DND-41 (cell line): ENCODE results near the gene CACNA1I.

Experiments used
- ATAC-seq: fragments of 200-7000 bp; cut with Tn5 transposase; 3 replicates; pipeline ENCODE4 v1.9.1; 2021; ENCODE audit warnings: low read depth; ENCODE audit not compliant: insufficient read depth
- DNase-seq: peaks from one replicate; pipeline ENCODE4 v3.0.0-alpha.2; 2020
- H2AFZ ChIP-seq: 2 replicates; pipeline ENCODE4 v1.6.0; 2012; ENCODE audit warnings: low read depth, low read length
- H3K27ac ChIP-seq: 2 replicates; pipeline ENCODE4 v1.5.1; 2012; ENCODE audit warnings: low read length, inconsistent platforms
- H3K27me3 ChIP-seq: fragments of 200-600 bp; sonication (generic); 2 replicates; pipeline ENCODE4 v1.6.0; 2012; ENCODE audit warnings: low read length, mild to moderate bottlenecking, inconsistent platforms; ENCODE audit not compliant: insufficient read depth, poor library complexity
- H3K36me3 ChIP-seq: 2 replicates; pipeline ENCODE4 v1.5.1; 2012; ENCODE audit warnings: low read length, inconsistent platforms; ENCODE audit not compliant: insufficient read depth
- H3K4me1 ChIP-seq: 2 replicates; pipeline ENCODE4 v1.5.1; 2012; ENCODE audit warnings: mild to moderate bottlenecking, low read length; ENCODE audit not compliant: insufficient read depth
- H3K4me2 ChIP-seq: 2 replicates; pipeline ENCODE4 v1.6.0; 2012; ENCODE audit warnings: mild to moderate bottlenecking, moderate library complexity, low read length, inconsistent platforms; ENCODE audit not compliant: insufficient read depth
- H3K4me3 ChIP-seq, 2 experiments: fragments of 200-600 bp in 1 of 2; shearing (Covaris generic) in 1 of 2; 2 replicates each; pipeline ENCODE4 v1.5.1; 2012 to 2016; ENCODE audit warnings: inconsistent platforms in 2 of 2, low read length in 2 of 2, mild to moderate bottlenecking in 2 of 2, low read depth in 1 of 2, moderate library complexity in 1 of 2
- H3K79me2 ChIP-seq: 2 replicates; pipeline ENCODE4 v1.6.0; 2012; ENCODE audit warnings: low read length, inconsistent platforms; ENCODE audit not compliant: insufficient read depth
- H3K9ac ChIP-seq: 2 replicates; pipeline ENCODE4 v1.6.0; 2012; ENCODE audit warnings: low read depth, mild to moderate bottlenecking, inconsistent platforms, low read length, moderate library complexity
- H3K9me3 ChIP-seq: 2 replicates; pipeline ENCODE4 v1.5.1; 2012; ENCODE audit warnings: low read length, moderate library complexity, mild to moderate bottlenecking, inconsistent platforms; ENCODE audit not compliant: insufficient read depth, severe bottlenecking
- H4K20me1 ChIP-seq: 2 replicates; pipeline ENCODE4 v1.6.0; 2012; ENCODE audit warnings: low read length; ENCODE audit not compliant: insufficient read depth
- CTCF ChIP-seq: IDR thresholded peaks from 2 replicates; pipeline ENCODE4 v1.5.1; 2012; ENCODE audit warnings: borderline replicate concordance, low read length, moderate library complexity, mild to moderate bottlenecking; ENCODE audit not compliant: poor library complexity, severe bottlenecking; ENCODE audit errors: extremely low read depth
- EZH2 ChIP-seq: IDR thresholded peaks from 3 replicates; pipeline ENCODE4 v1.6.1; 2012; ENCODE audit warnings: borderline replicate concordance, low read depth, mild to moderate bottlenecking, moderate library complexity, low read length, inconsistent platforms; ENCODE audit not compliant: severe bottlenecking

Gene CACNA1I

GRCh38 chr22:39653787-39654077 is 83.2 kb downstream of the CACNA1I start:
- no peaks in the 10 kb centered on the region for H3K9me3 ChIP-seq
- H3K4me2 ChIP-seq, result no peak overlapping the region

DNA sequence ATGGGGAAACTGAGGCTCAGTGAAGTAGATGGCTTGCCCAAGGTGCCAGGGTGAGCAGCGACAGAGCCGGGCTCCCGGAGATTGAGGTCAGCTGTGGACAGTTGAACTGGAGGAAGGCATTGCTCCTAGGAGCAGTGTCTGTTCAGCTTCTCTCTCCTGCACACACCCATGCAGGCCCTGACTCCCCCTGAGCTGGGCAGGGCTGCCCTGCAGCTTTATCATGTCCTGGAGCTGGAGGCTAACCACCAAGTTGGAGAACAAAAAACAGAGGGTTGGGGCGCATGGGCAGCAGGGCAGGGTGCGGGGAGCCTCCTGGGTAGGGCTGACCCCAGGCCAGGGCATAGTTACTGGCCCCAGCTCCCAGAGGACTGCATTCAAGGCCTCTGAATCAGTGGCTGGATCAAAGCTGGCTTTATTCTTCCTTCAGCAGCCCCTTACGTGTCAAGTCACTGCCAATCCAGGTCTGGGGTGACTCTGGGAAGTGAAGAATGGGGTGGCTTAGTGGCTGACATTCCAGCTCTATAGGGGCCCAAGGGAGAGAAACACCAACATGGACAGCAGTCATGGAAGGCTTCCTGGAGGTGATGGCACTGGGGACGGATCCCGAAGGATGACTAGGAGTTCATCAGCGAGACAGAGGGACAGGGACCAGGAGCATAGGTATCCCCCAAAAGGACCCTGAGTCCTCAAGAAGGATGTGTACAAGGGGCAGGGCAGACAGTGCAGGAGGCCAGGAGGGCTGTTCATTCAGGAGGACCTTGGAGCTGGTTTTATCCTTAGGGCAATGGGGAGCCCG is 83.8 kb downstream of the CACNA1I start:
- Histone ChIP-seq H3K4me2 (no peak overlapping the region), H2AFZ (no peak overlapping the region), H3K36me3 (no peaks in the 10 kb centered on the region), H3K9me3 (no peaks in the 10 kb centered on the region), H3K27ac (no peak overlapping the region), H3K9ac (no peak overlapping the region), H4K20me1 (no peaks in the 10 kb centered on the region), H3K79me2 (no peaks in the 10 kb centered on the region), H3K4me1 (peaks cover 8% of the 10 kb centered on the region), H3K27me3 (no peaks in the 10 kb centered on the region), H3K4me3 (no peak overlapping the region)
- no peak for DNase-seq
- ATAC-seq, result no peak
- no peak for TF ChIP-seq CTCF
- no peak for TF ChIP-seq EZH2

More at GRCh38 chr22:39653787-39654077, 83.2 kb downstream of the CACNA1I start:
- no peak overlapping the region for H2AFZ ChIP-seq
- no peaks in the 10 kb centered on the region for H3K79me2 ChIP-seq
- peaks cover 7% of the 10 kb centered on the region for H3K4me1 ChIP-seq
- TF ChIP-seq CTCF (no peak), EZH2 (no peak)
- H4K20me1 ChIP-seq, result no peaks in the 10 kb centered on the region
- ATAC-seq (no peak), DNase-seq (no peak)
- H3K27me3 ChIP-seq, result no peaks in the 10 kb centered on the region
- H3K36me3 ChIP-seq, result no peaks in the 10 kb centered on the region
- no peak overlapping the region for H3K4me3 ChIP-seq
- H3K27ac ChIP-seq, result no peak overlapping the region
- no peak overlapping the region for H3K9ac ChIP-seq

GRCh38 chr22:39655004-39655579 is 84.5 kb downstream of the CACNA1I start:
- H3K4me1 ChIP-seq, result peaks cover 8% of the 10 kb centered on the region
- DNase-seq (no peak), ATAC-seq (no peak)
- H3K27ac ChIP-seq, result no peak overlapping the region
- no peak overlapping the region for H3K4me2 ChIP-seq
- no peaks in the 10 kb centered on the region for H3K27me3 ChIP-seq
- H3K4me3 ChIP-seq, result no peak overlapping the region
- no peaks in the 10 kb centered on the region for H4K20me1 ChIP-seq
- TF ChIP-seq CTCF, result peak; percentile 41
- no peak for TF ChIP-seq EZH2
- H3K36me3 ChIP-seq, result no peaks in the 10 kb centered on the region
- H2AFZ ChIP-seq, result no peak overlapping the region
- no peaks in the 10 kb centered on the region for H3K79me2 ChIP-seq
- no peaks in the 10 kb centered on the region for H3K9me3 ChIP-seq
- H3K9ac ChIP-seq, result no peak overlapping the region
